HepG2 (cell line): ENCODE measurements around the gene TTC28. TPM values are rescaled to one million over a fixed set of nuclear protein-coding genes. Genes with fewer than 3 reads are reported as not detected.

Source experiments
- ATAC-seq: fragments of 200-7000 bp; cut with Tn5 transposase; 3 replicates; pipeline ENCODE4 v1.9.1; 2020; ENCODE audit warnings: mild to moderate bottlenecking, moderate library complexity
- BruUV-seq: library from RNA; stranded (reverse); fragments of 400-500 nt; replicated peaks from 2 replicates; lab custom pipeline; 2021; lab: Mats Ljungman, UMichigan
- CTCF ChIA-PET: fragments of 300-600 bp; formaldehyde crosslinking; extraction: SDS; loops from one replicate; lab custom pipeline; 2021; ENCODE audit warnings: low total read pairs, inconsistent platforms, low intra/inter-chr PET ratio; lab: Yijun Ruan, JAX
- POLR2A ChIA-PET: fragments of 350-600 bp; sonication (Branson Sonifier 250); formaldehyde crosslinking; loops from one replicate; lab custom pipeline; 2020; ENCODE audit warnings: antibody characterized with exemption, inconsistent platforms; lab: Yijun Ruan, JAX
- DNase-seq: peaks from one replicate; pipeline ENCODE4 v3.0.0-alpha.2; 2015; ENCODE audit warnings: low spot score
- FAIRE-seq: peaks from 3 replicates; lab custom pipeline; 2011; peaks lifted over from hg19 to GRCh38; lab: Jason Lieb, UNC
- H2AFZ ChIP-seq: one replicate; pipeline ENCODE4 v1.6.1; 2011; ENCODE audit warnings: low read length, inconsistent platforms
- H3K27ac ChIP-seq: fragments of 300-600 bp; 3 replicates; pipeline ENCODE4 v1.8.0; 2011; ENCODE audit warnings: mixed run types, mild to moderate bottlenecking, mixed read lengths, low read length, inconsistent platforms; ENCODE audit not compliant: insufficient read depth; ENCODE audit errors: extremely low read length
- H3K27me3 ChIP-seq, 2 experiments: fragments of 200-600 bp in 1 of 2; 2 replicates in 1 of 2; 3 replicates in 1 of 2; pipeline versions ENCODE4 v1.6.0 to v1.8.0; 2011; ENCODE audit warnings: low read length in 2 of 2, mild to moderate bottlenecking in 2 of 2, moderate library complexity in 2 of 2, inconsistent platforms in 1 of 2; ENCODE audit not compliant: insufficient read depth in 2 of 2, control insufficient read depth in 1 of 2
- H3K36me3 ChIP-seq, 2 experiments: fragments of 200-600 bp in 1 of 2; replicated peaks in 1 of 2; 2 replicates in 1 of 2; 3 replicates in 1 of 2; pipeline versions ENCODE4 v1.5.1 to v1.8.0; 2011; ENCODE audit warnings: low read length in 2 of 2, inconsistent platforms in 1 of 2; ENCODE audit not compliant: insufficient read depth in 2 of 2, control insufficient read depth in 1 of 2
- H3K4me1 ChIP-seq: 2 replicates; pipeline ENCODE4 v1.5.1; 2012; ENCODE audit warnings: low read length, inconsistent platforms; ENCODE audit not compliant: insufficient read depth
- H3K4me2 ChIP-seq: 2 replicates; pipeline ENCODE4 v1.6.0; 2011; ENCODE audit warnings: low read depth, low read length, inconsistent platforms
- H3K4me3 ChIP-seq, 3 experiments: fragments of 200-600 bp in 1 of 3; sonication (generic), shearing (Covaris generic) in 1 of 3; replicated peaks in 1 of 3; 2 replicates each; pipeline ENCODE4 v1.5.1; 2011 to 2016; ENCODE audit warnings: low read length in 3 of 3, inconsistent platforms in 2 of 3, low read depth in 2 of 3, mild to moderate bottlenecking in 2 of 3, control low read depth in 1 of 3, mixed read lengths in 1 of 3; ENCODE audit not compliant: insufficient read depth in 1 of 3
- H3K79me2 ChIP-seq: one replicate; pipeline ENCODE4 v1.6.1; 2011; ENCODE audit warnings: low read length, inconsistent platforms; ENCODE audit not compliant: insufficient read depth
- H3K9ac ChIP-seq: 2 replicates; pipeline ENCODE4 v1.6.0; 2011; ENCODE audit warnings: mild to moderate bottlenecking, low read depth, low read length, inconsistent platforms; ENCODE audit not compliant: insufficient read depth
- H3K9me3 ChIP-seq: 2 replicates; pipeline ENCODE4 v1.5.1; 2012; ENCODE audit warnings: mild to moderate bottlenecking, low read length
- H4K20me1 ChIP-seq: 2 replicates; pipeline ENCODE4 v1.6.0; 2011; ENCODE audit warnings: inconsistent platforms, mild to moderate bottlenecking, low read length, moderate library complexity; ENCODE audit not compliant: insufficient read depth
- CCAR2 ChIP-seq: fragments of 200-400 bp; formaldehyde crosslinking; optimal IDR thresholded peaks from 2 replicates; pipeline ENCODE3; 2018; ENCODE audit warnings: low read depth, mild to moderate bottlenecking, low read length, moderate library complexity
- DPF2 ChIP-seq: sonication (generic); formaldehyde crosslinking; IDR thresholded peaks from 2 replicates; pipeline ENCODE4 v1.4.0; 2020; ENCODE audit warnings: mild to moderate bottlenecking, low read depth, missing genetic modification reagents, borderline replicate concordance
- HOXD1 ChIP-seq: sonication (generic); formaldehyde crosslinking; IDR thresholded peaks from 2 replicates; pipeline ENCODE4 v1.5.0; 2020; ENCODE audit warnings: missing genetic modification reagents
- LCORL ChIP-seq, 2 experiments: fragments of 450-650 bp in 1 of 2; sonication (generic) in 1 of 2; formaldehyde crosslinking in 1 of 2; IDR thresholded peaks; 2 replicates each; pipeline versions ENCODE4 v1.5.0 to v1.6.1; 2017 to 2020; ENCODE audit warnings: antibody characterized with exemption in 1 of 2, missing genetic modification reagents in 1 of 2
- MED8 ChIP-seq: sonication (generic); formaldehyde crosslinking; IDR thresholded peaks from 2 replicates; pipeline ENCODE4 v1.8.1; 2023; ENCODE audit warnings: mild to moderate bottlenecking, missing genetic modification reagents; ENCODE audit not compliant: insufficient replicate concordance
- MEIS2 ChIP-seq: sonication (generic); formaldehyde crosslinking; IDR thresholded peaks from 2 replicates; pipeline ENCODE4 v1.9.0; 2021; ENCODE audit warnings: mild to moderate bottlenecking, missing genetic modification reagents
- RAD21 ChIP-seq: fragments of 450-650 bp; formaldehyde crosslinking; IDR thresholded peaks from 2 replicates; pipeline ENCODE4 v1.5.0; 2020; ENCODE audit warnings: mild to moderate bottlenecking
- SALL1 ChIP-seq: sonication (generic); formaldehyde crosslinking; IDR thresholded peaks from 2 replicates; pipeline ENCODE4 v1.8.0; 2022; ENCODE audit warnings: mild to moderate bottlenecking, missing genetic modification reagents
- WIZ ChIP-seq: sonication (generic); formaldehyde crosslinking; IDR thresholded peaks from 2 replicates; pipeline ENCODE4 v1.5.1; 2020; ENCODE audit warnings: mild to moderate bottlenecking, missing genetic modification reagents
- YEATS2 ChIP-seq: sonication (generic); formaldehyde crosslinking; IDR thresholded peaks from 2 replicates; pipeline ENCODE4 v1.4.0; 2020; ENCODE audit warnings: missing genetic modification reagents, borderline replicate concordance
- ZNF124 ChIP-seq: sonication (generic); formaldehyde crosslinking; IDR thresholded peaks from 2 replicates; pipeline ENCODE4 v1.4.0; 2020; ENCODE audit warnings: missing genetic modification reagents
- ZNF143 ChIP-seq: sonication (generic); formaldehyde crosslinking; IDR thresholded peaks from 2 replicates; pipeline ENCODE4 v1.4.0; 2020; ENCODE audit warnings: missing genetic modification reagents
- ZNF331 ChIP-seq: sonication (generic); formaldehyde crosslinking; IDR thresholded peaks from 2 replicates; pipeline ENCODE4 v1.4.0; 2020; ENCODE audit warnings: missing genetic modification reagents
- ZNF766 ChIP-seq: sonication (generic); formaldehyde crosslinking; IDR thresholded peaks from 2 replicates; pipeline ENCODE4 v1.5.0; 2020; ENCODE audit warnings: missing genetic modification reagents, borderline replicate concordance
- ZSCAN25 ChIP-seq: sonication (generic); formaldehyde crosslinking; IDR thresholded peaks from 2 replicates; pipeline ENCODE4 v1.8.0; 2022; ENCODE audit warnings: mild to moderate bottlenecking, missing genetic modification reagents
- WGBS: methylation state at CpG from one replicate; pipeline ENCODE4 v1.1.6; 2017; ENCODE audit warnings: low lambda C conversion rate; 5-methylcytosine and 5-hydroxymethylcytosine counted together
- in situ Hi-C: cut with HindIII; loops from 2 replicates; pipeline ENCODE4 v1.10.0; 2017; ENCODE audit warnings: low pct_unique_long_range_greater_than_20kb; ENCODE audit not compliant: extremely low pct_ligation_motif_present
- intact Hi-C: fragments of 100-400 bp; cut with micrococcal nuclease; formaldehyde crosslinking; loops from one replicate; pipeline ENCODE4 v1.10.0; 2022; ENCODE audit not compliant: unreplicated experiment
- polyA plus RNA-seq, 8 experiments: library from polyadenylated mRNA; depleted of rRNA in 3 of 8; stranded (reverse) in 7 of 8; unstranded in 1 of 8; fragments of >200 nt; fragmentation: Illumina TruSeq in 4 of 8; extraction: Trizol in 4 of 8; gene quantifications; 2 replicates each; pipeline versions ENCODE4 v1.2.1 to v1.2.3, GENCODE V29; 2011 to 2016; ENCODE audit warnings: low read depth in 4 of 8, missing spikeins in 1 of 8, mixed read lengths in 1 of 8; ENCODE audit not compliant: insufficient read depth in 1 of 8
- total RNA-seq, 5 experiments: library from RNA; depleted of rRNA; stranded (reverse); fragments of >200 nt; fragmentation: Illumina TruSeq; extraction: Trizol; gene quantifications; 2 replicates each; pipeline ENCODE4 v1.2.3, GENCODE V29; 2016; ENCODE audit warnings: low read depth in 1 of 5
- TF ChIP-seq, protein P1 (sequence below): sonication (generic); formaldehyde crosslinking; IDR thresholded peaks from 2 replicates; pipeline ENCODE4 v1.8.0; 2023; ENCODE audit warnings: mild to moderate bottlenecking, missing genetic modification reagents
- TF ChIP-seq, protein P2 (sequence below): IDR thresholded peaks from 2 replicates; pipeline ENCODE4 v1.6.1; 2016
- TF ChIP-seq, protein P3 (sequence below): sonication (generic); formaldehyde crosslinking; IDR thresholded peaks from 2 replicates; pipeline ENCODE4 v1.4.0; 2020; ENCODE audit warnings: missing genetic modification reagents
- TF ChIP-seq, protein P4 (sequence below): sonication (generic); formaldehyde crosslinking; IDR thresholded peaks from 2 replicates; pipeline ENCODE4 v1.4.0; 2020; ENCODE audit warnings: missing genetic modification reagents

Gene TTC28
- total and polyA plus RNA-seq, 2 of the 13 experiments (the other 11 are each of a cell fraction or from before 2014, with no cell fraction given), result 4.2 to 13.1 TPM

DNA sequence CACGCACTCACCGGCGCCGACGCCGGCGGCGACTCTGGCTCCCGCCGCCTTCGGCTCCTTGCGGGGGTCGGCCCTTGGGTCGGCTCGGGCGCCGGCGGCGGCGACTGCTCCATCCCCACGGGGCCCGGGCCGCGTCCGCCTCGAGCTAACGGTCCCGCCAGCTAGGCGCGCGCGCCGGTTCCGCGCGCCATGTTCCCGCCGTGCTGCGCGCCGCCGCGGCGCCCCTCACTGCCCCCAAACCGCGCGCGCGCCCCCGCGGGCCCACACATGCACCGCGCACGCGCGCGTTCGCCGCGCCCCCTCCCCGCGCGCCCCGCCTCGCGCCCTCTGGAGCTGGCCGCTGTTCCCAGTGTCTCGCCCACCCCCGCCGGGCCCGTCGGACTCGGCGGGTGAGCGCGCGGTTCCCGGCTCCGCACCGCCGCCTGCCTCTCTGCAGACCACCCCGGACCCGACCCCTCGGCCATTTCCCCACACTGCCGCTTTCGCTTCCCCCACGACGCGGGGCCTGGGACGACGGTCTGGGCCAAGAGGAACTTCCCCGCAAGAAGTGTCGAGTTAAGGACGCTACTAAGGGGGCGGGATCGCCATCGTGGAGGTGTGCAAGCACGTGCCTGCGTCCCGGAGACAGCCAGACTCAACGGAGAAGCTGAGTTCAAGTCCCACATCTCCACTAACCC, at the start of gene TTC28 (continued):
- TF ChIP-seq, protein P1, sequence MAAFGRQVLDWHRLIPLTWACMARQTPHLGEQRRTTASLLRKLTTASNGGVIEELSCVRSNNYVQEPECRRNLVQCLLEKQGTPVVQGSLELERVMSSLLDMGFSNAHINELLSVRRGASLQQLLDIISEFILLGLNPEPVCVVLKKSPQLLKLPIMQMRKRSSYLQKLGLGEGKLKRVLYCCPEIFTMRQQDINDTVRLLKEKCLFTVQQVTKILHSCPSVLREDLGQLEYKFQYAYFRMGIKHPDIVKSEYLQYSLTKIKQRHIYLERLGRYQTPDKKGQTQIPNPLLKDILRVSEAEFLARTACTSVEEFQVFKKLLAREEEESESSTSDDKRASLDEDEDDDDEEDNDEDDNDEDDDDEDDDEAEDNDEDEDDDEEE (CRISPR knock-in tag), result peak; percentile 90; the same call in 1 of the 2 replicates
- peak; percentile 86 for TF ChIP-seq SALL1 (CRISPR knock-in tag)

DNA sequence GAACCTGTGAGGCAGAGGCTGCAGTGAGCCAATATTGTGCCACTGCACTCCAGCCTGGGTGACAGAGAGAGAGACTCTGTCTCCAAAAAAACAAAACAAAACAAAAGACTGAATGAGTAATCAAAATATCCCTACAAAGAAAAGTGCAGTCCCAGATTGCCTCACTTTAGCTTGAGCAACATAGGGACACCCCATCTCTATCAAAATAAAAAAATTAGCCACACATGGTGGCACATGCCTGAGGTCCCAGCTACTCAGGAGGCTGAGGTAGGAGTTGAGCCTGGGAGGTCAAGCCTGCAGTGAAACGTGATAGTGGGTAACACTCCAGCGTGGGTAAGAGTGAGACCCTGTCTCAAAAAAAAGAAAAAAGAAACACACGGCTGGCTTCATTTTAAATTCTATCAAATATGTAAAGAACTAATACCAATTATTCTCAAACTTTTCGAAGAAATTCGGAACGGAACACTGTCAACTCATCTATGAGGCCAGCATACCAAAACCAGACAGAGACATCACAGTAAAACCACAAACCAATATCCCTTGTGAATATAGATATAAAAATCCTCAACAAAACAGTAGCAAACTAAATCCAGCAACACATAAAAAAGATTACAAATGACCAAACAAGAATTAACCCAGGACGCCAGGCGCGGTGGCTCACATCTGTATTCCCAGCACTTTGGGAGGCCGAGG, 49.1 kb upstream of the TTC28 start:
- H3K9ac ChIP-seq, result no peak overlapping the region
- in situ Hi-C loops, result no loop called here
- POLR2A ChIA-PET, result interaction anchor here (1.4 kb wide), 1 partner anchor 18 kb away, joined by 3 read pairs; no protein-coding TSS in a partner anchor
- no peak for FAIRE-seq
- H3K36me3 ChIP-seq, result peaks cover 4 to 38% of the 10 kb centered on the region in 2 experiments; a peak in 3 of 5 replicates
- no peak overlapping the region for H3K4me2 ChIP-seq
- TF ChIP-seq, protein P2, sequence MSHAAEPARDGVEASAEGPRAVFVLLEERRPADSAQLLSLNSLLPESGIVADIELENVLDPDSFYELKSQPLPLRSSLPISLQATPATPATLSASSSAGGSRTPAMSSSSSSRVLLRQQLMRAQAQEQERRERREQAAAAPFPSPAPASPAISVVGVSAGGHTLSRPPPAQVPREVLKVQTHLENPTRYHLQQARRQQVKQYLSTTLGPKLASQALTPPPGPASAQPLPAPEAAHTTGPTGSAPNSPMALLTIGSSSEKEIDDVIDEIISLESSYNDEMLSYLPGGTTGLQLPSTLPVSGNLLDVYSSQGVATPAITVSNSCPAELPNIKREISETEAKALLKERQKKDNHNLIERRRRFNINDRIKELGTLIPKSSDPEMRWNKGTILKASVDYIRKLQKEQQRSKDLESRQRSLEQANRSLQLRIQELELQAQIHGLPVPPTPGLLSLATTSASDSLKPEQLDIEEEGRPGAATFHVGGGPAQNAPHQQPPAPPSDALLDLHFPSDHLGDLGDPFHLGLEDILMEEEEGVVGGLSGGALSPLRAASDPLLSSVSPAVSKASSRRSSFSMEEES, result no peak
- TF ChIP-seq LCORL (IDR thresholded peaks at IDR 0.05), result no peak
- TF ChIP-seq LCORL (CRISPR knock-in tag; IDR thresholded peaks at IDR 0.05), result no peak
- TF ChIP-seq ZNF766 (CRISPR knock-in tag), result no peak
- TF ChIP-seq DPF2 (CRISPR knock-in tag), result no peak
- no peak for TF ChIP-seq MED8 (CRISPR knock-in tag)
- TF ChIP-seq, protein P3, sequence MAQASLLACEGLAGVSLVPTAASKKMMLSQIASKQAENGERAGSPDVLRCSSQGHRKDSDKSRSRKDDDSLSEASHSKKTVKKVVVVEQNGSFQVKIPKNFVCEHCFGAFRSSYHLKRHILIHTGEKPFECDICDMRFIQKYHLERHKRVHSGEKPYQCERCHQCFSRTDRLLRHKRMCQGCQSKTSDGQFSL (CRISPR knock-in tag), result no peak
- TF ChIP-seq ZSCAN25, result no peak
- no peak for TF ChIP-seq MEIS2 (CRISPR knock-in tag)
- no peak for TF ChIP-seq YEATS2 (CRISPR knock-in tag)
- TF ChIP-seq HOXD1 (CRISPR knock-in tag), result no peak
- no peak for TF ChIP-seq ZNF331 (CRISPR knock-in tag)
- no peak for TF ChIP-seq CCAR2
- no peak for TF ChIP-seq ZNF124 (CRISPR knock-in tag)
- TF ChIP-seq, protein P4, sequence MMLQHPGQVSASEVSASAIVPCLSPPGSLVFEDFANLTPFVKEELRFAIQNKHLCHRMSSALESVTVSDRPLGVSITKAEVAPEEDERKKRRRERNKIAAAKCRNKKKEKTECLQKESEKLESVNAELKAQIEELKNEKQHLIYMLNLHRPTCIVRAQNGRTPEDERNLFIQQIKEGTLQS (CRISPR knock-in tag), result no peak
- TF ChIP-seq WIZ (CRISPR knock-in tag), result no peak
- no peak for TF ChIP-seq RAD21 (CRISPR knock-in tag)
- no peak for TF ChIP-seq ZNF143 (CRISPR knock-in tag)
- TF ChIP-seq, all 625 proteins: peak for 0
- 98% methylated on average over 10 of the region's 10 CpGs for WGBS
- no peaks in the 10 kb centered on the region for H3K27me3 ChIP-seq
- DNase-seq (no peak), ATAC-seq (no peak)
- H3K27ac ChIP-seq, result no peak overlapping the region
- intact Hi-C loops, result no loop called here
- H3K79me2 ChIP-seq, result no peaks in the 10 kb centered on the region
- no peak overlapping the region for H3K4me3 ChIP-seq
- no TSS peak for BruUV-seq
- no peaks in the 10 kb centered on the region for H3K9me3 ChIP-seq
- CTCF ChIA-PET, result no interaction called here
- no peak overlapping the region for H2AFZ ChIP-seq
- no peaks in the 10 kb centered on the region for H4K20me1 ChIP-seq
- H3K4me1 ChIP-seq, result no peaks in the 10 kb centered on the region
